MM.1S (cell line): ENCODE measurements around the gene EIPR1.

ENCODE experiments used
- CTCF ChIP-seq: fragments of 300-600 bp; sonication (generic); IDR thresholded peaks from 2 replicates; pipeline ENCODE4 v1.5.1; 2016; ENCODE audit warnings: antibody characterized with exemption, low read length, mixed read lengths
- EZH2 ChIP-seq: fragments of 300-600 bp; sonication (generic); optimal IDR thresholded peaks from 2 replicates; pipeline ENCODE3; 2017; ENCODE audit warnings: low read depth, mild to moderate bottlenecking, antibody characterized with exemption, low read length, mixed read lengths
- EZH2phosphoT487 ChIP-seq: fragments of 300-600 bp; sonication (generic); IDR thresholded peaks from 2 replicates; pipeline ENCODE4 v1.6.1; 2018; ENCODE audit warnings: antibody characterized with exemption, low read length

DNA sequence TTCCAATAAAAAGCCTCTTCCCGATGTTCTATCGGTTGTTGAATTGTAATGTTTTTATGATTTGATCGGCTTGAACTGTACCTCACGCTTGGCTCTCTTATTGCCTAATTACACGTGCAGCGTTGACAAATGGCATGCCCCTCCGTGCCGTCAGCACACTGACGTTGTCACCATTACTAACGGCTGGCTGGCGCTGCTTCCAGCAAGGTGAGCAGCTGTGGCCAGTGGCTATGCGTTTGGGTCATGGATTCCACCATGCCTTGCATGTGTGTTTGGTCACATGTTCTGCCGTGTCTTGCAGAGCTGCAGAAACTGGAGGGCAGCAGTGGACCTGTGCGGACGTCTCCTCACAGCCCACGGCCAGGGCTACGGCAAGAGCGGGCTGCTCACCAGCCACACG is 44.0 kb upstream of the EIPR1 start:
- no peak for TF ChIP-seq CTCF
- no peak for TF ChIP-seq EZH2
- TF ChIP-seq EZH2phosphoT487: no peak
